ENCODE measurements around the gene MICALL1.

- TF ChIP-seq FOXK2 (IDR thresholded peaks at IDR 0.05) (no peak), PKNOX1 (IDR thresholded peaks at IDR 0.05) (no peak), NFRKB (IDR thresholded peaks at IDR 0.05) (no peak), L3MBTL2 (conservative IDR thresholded peaks at IDR 0.05) (no peak), ZNF384 (IDR thresholded peaks at IDR 0.05) (no peak), BHLHE40 (IDR thresholded peaks at IDR 0.05; ENCODE audit: borderline replicate concordance) (no peak), FOXM1 (IDR thresholded peaks at IDR 0.05; ENCODE audit: borderline replicate concordance) (no peak), CTBP1 (IDR thresholded peaks at IDR 0.05; ENCODE audit: borderline replicate concordance) (no peak), HDGF (IDR thresholded peaks at IDR 0.05; ENCODE audit: borderline replicate concordance) (no peak), ELF4 (IDR thresholded peaks at IDR 0.05) (no peak), SUZ12 (IDR thresholded peaks at IDR 0.05) (no peak)
Observed at GRCh38 chr22:37924386-37925065, 18.4 kb downstream of the MICALL1 start.

All from HEK293T (cell line).